SU-DHL-6 (cell line): ENCODE data around the gene PLXDC2.

ENCODE experiments used
- CTCF ChIP-seq: fragments of 200-600 bp; sonication (generic); IDR thresholded peaks from one replicate; pipeline ENCODE4 v1.5.1; 2017; ENCODE audit warnings: antibody characterized with exemption, mild to moderate bottlenecking, low read length, moderate library complexity; ENCODE audit not compliant: insufficient read depth, poor library complexity, severe bottlenecking
- EZH2phosphoT487 ChIP-seq: fragments of 200-600 bp; sonication (generic), shearing (Covaris generic); conservative IDR thresholded peaks from 2 replicates; pipeline ENCODE4 v1.6.1; 2018; ENCODE audit warnings: mild to moderate bottlenecking, antibody characterized with exemption, low read length, moderate library complexity, mixed read lengths

- TF ChIP-seq CTCF (no peak), EZH2phosphoT487 (no peak)
Observed at GRCh38 chr10:19970256-19970655, 154.0 kb downstream of the PLXDC2 start.
